Mesendoderm (in vitro differentiated cells): ENCODE measurements around the gene ZFPM1.

ENCODE experiments used
- DNase-seq: peaks from one replicate; pipeline ENCODE4 v3.0.0; 2013
- H2AK5ac ChIP-seq: 2 replicates; pipeline ENCODE4 v1.6.1; 2013; ENCODE audit warnings: low read length, inconsistent platforms
- H2BK120ac ChIP-seq: 2 replicates; pipeline ENCODE4 v1.6.1; 2013; ENCODE audit warnings: low read depth, mild to moderate bottlenecking, low read length, moderate library complexity, mixed read lengths
- H2BK15ac ChIP-seq: replicated peaks from 2 replicates; pipeline ENCODE4 v1.6.1; 2013; ENCODE audit warnings: low read depth, mild to moderate bottlenecking, moderate library complexity
- H2BK5ac ChIP-seq: 2 replicates; pipeline ENCODE4 v1.6.1; 2013; ENCODE audit warnings: low read length, inconsistent platforms
- H3K18ac ChIP-seq: 2 replicates; pipeline ENCODE4 v1.6.1; 2013; ENCODE audit warnings: mild to moderate bottlenecking, low read length, mixed read lengths
- H3K23ac ChIP-seq: one replicate; pipeline ENCODE4 v1.6.1; 2013; ENCODE audit warnings: low read length
- H3K27ac ChIP-seq: 2 replicates; pipeline ENCODE4 v1.5.1; 2013; ENCODE audit warnings: low read depth, mild to moderate bottlenecking, inconsistent platforms, low read length, moderate library complexity
- H3K27me3 ChIP-seq: 2 replicates; pipeline ENCODE4 v1.6.1; 2013; ENCODE audit warnings: low read length, control low read depth, mild to moderate bottlenecking, inconsistent platforms; ENCODE audit not compliant: insufficient read depth, poor library complexity
- H3K36me3 ChIP-seq: 2 replicates; pipeline ENCODE4 v1.6.1; 2013; ENCODE audit warnings: low read length, inconsistent platforms; ENCODE audit not compliant: control insufficient read depth, insufficient read depth
- H3K4ac ChIP-seq: one replicate; pipeline ENCODE4 v1.6.1; 2013; ENCODE audit warnings: low read depth, mild to moderate bottlenecking, low read length, moderate library complexity
- H3K4me1 ChIP-seq: 2 replicates; pipeline ENCODE4 v1.6.1; 2013; ENCODE audit warnings: low read depth, low read length, inconsistent platforms; ENCODE audit not compliant: control insufficient read depth
- H3K4me2 ChIP-seq: 2 replicates; pipeline ENCODE4 v1.6.1; 2013; ENCODE audit warnings: low read length
- H3K4me3 ChIP-seq: 2 replicates; pipeline ENCODE4 v1.5.1; 2013; ENCODE audit warnings: mild to moderate bottlenecking, low read length
- H3K56ac ChIP-seq: one replicate; pipeline ENCODE4 v1.6.1; 2013; ENCODE audit warnings: low read length
- H3K79me1 ChIP-seq: 2 replicates; pipeline ENCODE4 v1.6.1; 2013; ENCODE audit warnings: low read length, inconsistent platforms
- H3K79me2 ChIP-seq: 2 replicates; pipeline ENCODE4 v1.6.1; 2013; ENCODE audit warnings: mild to moderate bottlenecking, low read length; ENCODE audit not compliant: control insufficient read depth, insufficient read depth
- H3K9ac ChIP-seq: 2 replicates; pipeline ENCODE4 v1.6.1; 2013; ENCODE audit warnings: low read length, inconsistent platforms
- H4K5ac ChIP-seq: one replicate; pipeline ENCODE4 v1.6.1; 2013; ENCODE audit warnings: low read length
- H4K8ac ChIP-seq: one replicate; pipeline ENCODE4 v1.6.1; 2013; ENCODE audit warnings: low read depth, mild to moderate bottlenecking, control low read depth, low read length, moderate library complexity
- WGBS: extraction: QIAGEN DNeasy Blood & Tissue Kit; methylation state at CpG from one replicate; pipeline ENCODE4 v1.1.7; 2013; ENCODE audit warnings: low lambda C conversion rate, missing lambda C conversion rate; ENCODE audit not compliant: insufficient coverage; ENCODE audit errors: extremely low coverage; 5-methylcytosine and 5-hydroxymethylcytosine counted together

Gene ZFPM1

DNA sequence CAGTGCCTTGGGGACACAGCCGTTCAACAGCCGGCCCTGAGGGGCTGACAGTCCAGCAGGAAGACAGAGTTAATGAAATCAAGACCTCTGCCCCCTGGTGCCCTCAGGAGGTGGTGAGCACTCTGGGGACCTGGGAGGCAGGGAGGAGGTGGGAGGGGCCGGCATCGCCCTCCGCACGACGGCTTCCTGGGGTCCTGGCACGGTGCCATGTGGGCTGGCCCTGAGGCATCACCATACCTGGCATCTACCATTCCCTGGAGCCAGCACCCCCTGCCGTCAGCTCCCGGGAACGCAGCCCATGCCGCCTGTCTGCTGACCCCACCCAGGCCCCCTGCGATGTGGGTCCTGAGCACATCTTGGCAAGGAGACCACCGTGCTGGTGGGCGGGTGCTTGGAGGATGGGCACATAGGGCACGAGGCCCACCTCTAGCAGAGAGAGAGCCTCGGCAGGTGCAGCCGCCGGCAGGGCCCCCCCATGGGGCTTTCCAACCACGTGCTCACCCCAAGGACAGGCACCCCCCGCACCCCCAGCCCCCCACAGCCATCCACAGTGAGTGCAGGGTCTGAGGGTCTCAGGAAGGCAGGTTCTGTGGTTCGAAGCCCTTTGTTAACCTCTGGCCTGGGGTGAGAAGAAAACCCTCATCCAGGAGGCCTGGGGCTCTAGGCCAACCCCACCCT lies 52.5 kb downstream of the ZFPM1 start:
- Histone ChIP-seq H2BK15ac (no peak overlapping the region), H3K4me2 (no peak overlapping the region), H3K23ac (no peak overlapping the region), H4K5ac (no peak overlapping the region), H3K36me3 (no peaks in the 10 kb centered on the region), H4K8ac (no peak overlapping the region), H3K79me2 (no peaks in the 10 kb centered on the region), H2AK5ac (no peak overlapping the region), H2BK5ac (no peak overlapping the region), H3K4ac (no peak overlapping the region), H3K4me3 (no peak overlapping the region), H3K27ac (no peak overlapping the region), H3K27me3 (no peaks in the 10 kb centered on the region), H2BK120ac (no peak overlapping the region), H3K79me1 (no peaks in the 10 kb centered on the region), H3K18ac (no peak overlapping the region), H3K9ac (no peak overlapping the region), H3K56ac (no peak overlapping the region), H3K4me1 (no peaks in the 10 kb centered on the region)
- peak; percentile 23 for DNase-seq
- WGBS: no CpG with 5 or more reads among the region's 22 CpGs

DNA sequence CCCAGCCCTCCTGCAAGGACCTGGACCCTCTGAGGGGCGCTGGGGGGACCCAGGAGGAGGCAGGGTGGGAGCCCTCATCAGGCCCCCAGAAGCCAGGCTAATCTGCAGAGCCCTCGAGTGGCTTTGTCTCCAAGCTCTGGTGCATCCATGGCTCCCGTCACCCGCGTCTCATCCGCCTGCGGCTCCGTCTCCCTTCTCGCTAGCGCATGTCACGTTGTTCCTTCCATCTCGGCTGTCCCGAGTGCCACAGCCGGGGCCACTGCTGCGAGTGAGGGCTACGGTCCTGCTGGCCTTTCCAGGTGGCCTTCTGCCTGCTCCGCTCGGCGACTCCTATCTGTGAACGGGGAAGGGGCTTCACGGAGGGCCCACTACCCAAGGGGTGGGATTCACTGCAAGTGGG lies 53.6 kb downstream of the ZFPM1 start:
- Histone ChIP-seq H3K27ac (no peak overlapping the region), H3K56ac (no peak overlapping the region)

GRCh38 chr16:88507231-88507743 lies 54.2 kb downstream of the ZFPM1 start:
- no peak overlapping the region for H2BK15ac ChIP-seq
- H2BK120ac ChIP-seq: no peak overlapping the region
- H2AK5ac ChIP-seq: no peak overlapping the region
- no peak overlapping the region for H3K27ac ChIP-seq
- H3K18ac ChIP-seq: no peak overlapping the region
- H3K56ac ChIP-seq: no peak overlapping the region
- no peak overlapping the region for H3K9ac ChIP-seq
- H4K8ac ChIP-seq: no peak overlapping the region
- H3K4me3 ChIP-seq: no peak overlapping the region
- no peak overlapping the region for H3K23ac ChIP-seq
- H3K4me1 ChIP-seq: no peaks in the 10 kb centered on the region
- H3K27me3 ChIP-seq: no peaks in the 10 kb centered on the region
- H3K79me2 ChIP-seq: no peaks in the 10 kb centered on the region
- WGBS: no CpG with 5 or more reads among the region's 9 CpGs
- no peak for DNase-seq
- no peak overlapping the region for H3K4ac ChIP-seq
- no peak overlapping the region for H4K5ac ChIP-seq
- H2BK5ac ChIP-seq: no peak overlapping the region
- no peak overlapping the region for H3K4me2 ChIP-seq
- no peaks in the 10 kb centered on the region for H3K79me1 ChIP-seq
- no peaks in the 10 kb centered on the region for H3K36me3 ChIP-seq

More for the DNA sequence above, 53.6 kb downstream of the ZFPM1 start:
- Histone ChIP-seq H2AK5ac (no peak overlapping the region), H3K4me2 (no peak overlapping the region), H3K9ac (no peak overlapping the region), H4K8ac (no peak overlapping the region), H3K36me3 (no peaks in the 10 kb centered on the region), H3K27me3 (no peaks in the 10 kb centered on the region), H3K4ac (no peak overlapping the region), H3K18ac (no peak overlapping the region), H3K23ac (no peak overlapping the region), H3K79me1 (no peaks in the 10 kb centered on the region), H3K4me3 (no peak overlapping the region), H3K79me2 (no peaks in the 10 kb centered on the region), H2BK120ac (no peak overlapping the region), H2BK15ac (no peak overlapping the region), H4K5ac (no peak overlapping the region), H3K4me1 (no peaks in the 10 kb centered on the region), H2BK5ac (no peak overlapping the region)
- no CpG with 5 or more reads among the region's 21 CpGs for WGBS
- no peak for DNase-seq

DNA sequence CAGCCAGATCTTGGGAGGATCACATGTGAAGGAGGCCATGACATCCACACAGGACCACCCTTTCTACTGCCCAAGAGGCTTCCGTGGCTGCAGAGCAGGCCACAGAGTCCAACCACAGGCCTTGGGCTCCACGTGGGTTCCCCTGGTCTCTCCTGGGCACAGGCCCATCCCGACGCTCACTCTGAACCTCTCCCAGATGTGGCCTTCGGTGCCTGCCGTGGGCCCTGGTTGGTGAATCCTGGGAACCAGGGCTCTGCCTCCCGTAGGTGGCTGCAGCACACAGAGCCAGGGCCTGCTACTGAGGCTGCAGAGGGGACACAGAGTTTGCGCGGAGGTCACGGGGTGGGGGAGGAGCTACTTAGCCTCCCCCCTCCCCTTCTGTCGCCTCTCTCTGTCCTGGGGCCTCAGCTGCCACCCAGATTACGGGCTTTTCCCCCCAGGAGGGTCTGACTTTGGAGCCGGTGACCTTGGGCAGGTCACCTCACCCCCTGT lies 55.3 kb downstream of the ZFPM1 start:
- Histone ChIP-seq H4K8ac (no peak overlapping the region), H2AK5ac (no peak overlapping the region), H3K27ac (no peak overlapping the region), H4K5ac (no peak overlapping the region), H3K23ac (no peak overlapping the region), H3K18ac (no peak overlapping the region), H3K56ac (no peak overlapping the region), H2BK15ac (no peak overlapping the region), H3K4me1 (peaks cover 2% of the 10 kb centered on the region), H3K79me1 (no peaks in the 10 kb centered on the region), H2BK5ac (no peak overlapping the region), H3K79me2 (no peaks in the 10 kb centered on the region), H3K9ac (no peak overlapping the region), H3K36me3 (no peaks in the 10 kb centered on the region), H3K4me2 (no peak overlapping the region), H3K4ac (no peak overlapping the region), H2BK120ac (no peak overlapping the region), H3K27me3 (no peaks in the 10 kb centered on the region), H3K4me3 (no peak overlapping the region)
- WGBS: no CpG with 5 or more reads among the region's 13 CpGs
- no peak for DNase-seq

DNA sequence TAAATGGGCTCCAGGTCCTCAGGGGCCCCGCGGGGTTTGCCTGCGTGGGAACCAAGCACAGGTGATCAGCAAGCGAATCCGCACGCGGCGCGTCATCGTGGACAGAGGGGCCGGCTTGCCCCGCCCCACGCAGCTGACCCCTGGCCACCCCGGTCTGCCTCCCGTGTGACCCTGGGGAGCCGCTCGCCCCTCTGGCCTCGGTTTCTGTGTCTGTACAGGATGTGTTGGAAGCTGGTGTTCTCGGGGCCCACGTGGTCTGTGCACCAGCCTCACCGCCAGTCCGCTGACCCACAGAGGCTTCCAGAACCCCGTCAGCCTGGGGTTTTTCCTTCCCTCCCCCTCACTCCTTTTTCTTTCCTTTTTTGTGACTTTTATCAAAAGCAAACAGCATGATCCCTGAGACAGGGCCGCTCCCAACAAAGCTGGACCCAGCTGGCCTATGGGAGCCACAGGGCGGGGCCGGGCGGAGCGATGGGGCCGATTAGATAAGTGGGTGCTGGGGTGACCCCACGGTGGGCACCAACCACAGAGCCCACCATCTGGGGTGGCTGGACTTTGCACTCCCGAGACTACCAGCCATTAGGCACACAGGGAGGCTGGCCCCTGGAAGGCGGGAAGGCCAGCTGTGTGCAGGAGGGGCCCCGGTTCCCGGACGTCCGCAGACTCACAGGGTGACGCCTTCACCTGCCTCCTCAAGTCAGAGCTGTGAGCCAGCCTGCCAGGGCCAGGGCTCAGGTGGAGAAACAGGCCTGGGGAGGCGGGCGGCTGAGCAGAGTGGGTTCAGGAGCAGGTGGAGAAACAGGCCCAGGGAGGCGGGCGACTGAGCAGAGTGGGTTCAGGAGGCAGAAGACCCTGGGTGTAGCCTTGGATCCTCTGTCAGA lies 56.0 kb downstream of the ZFPM1 start:
- no peak for DNase-seq
- no peak overlapping the region for H3K23ac ChIP-seq
- H3K36me3 ChIP-seq: no peaks in the 10 kb centered on the region
- H4K8ac ChIP-seq: no peak overlapping the region
- no peak overlapping the region for H3K9ac ChIP-seq
- H3K4me1 ChIP-seq: peaks cover 2% of the 10 kb centered on the region
- no peak overlapping the region for H2BK120ac ChIP-seq
- H3K4me2 ChIP-seq: no peak overlapping the region
- H2AK5ac ChIP-seq: no peak overlapping the region
- no peaks in the 10 kb centered on the region for H3K27me3 ChIP-seq
- H3K79me2 ChIP-seq: no peaks in the 10 kb centered on the region
- H3K27ac ChIP-seq: no peak overlapping the region
- H4K5ac ChIP-seq: no peak overlapping the region
- no peak overlapping the region for H3K56ac ChIP-seq
- no peak overlapping the region for H3K4me3 ChIP-seq
- H2BK15ac ChIP-seq: no peak overlapping the region
- H3K79me1 ChIP-seq: no peaks in the 10 kb centered on the region
- no peak overlapping the region for H2BK5ac ChIP-seq
- no peak overlapping the region for H3K18ac ChIP-seq
- H3K4ac ChIP-seq: no peak overlapping the region
- WGBS: no CpG with 5 or more reads among the region's 41 CpGs
